Hematopoietic multipotent progenitor cell treated with erythropoietin and hydrocortisone succinate and interleukin-3 and kit ligand, for 4 days (in vitro differentiated cells): ENCODE measurements around the gene IL17RE.
"Not testable (repeated sequence)": the region's sequence is repeated elsewhere in the genome, so short reads cannot be mapped to it uniquely, and the experiment has no call there.

Experiments
- DNase-seq: peaks from one replicate; pipeline ENCODE4 v3.0.0-alpha.2; 2015

Gene IL17RE

DNA sequence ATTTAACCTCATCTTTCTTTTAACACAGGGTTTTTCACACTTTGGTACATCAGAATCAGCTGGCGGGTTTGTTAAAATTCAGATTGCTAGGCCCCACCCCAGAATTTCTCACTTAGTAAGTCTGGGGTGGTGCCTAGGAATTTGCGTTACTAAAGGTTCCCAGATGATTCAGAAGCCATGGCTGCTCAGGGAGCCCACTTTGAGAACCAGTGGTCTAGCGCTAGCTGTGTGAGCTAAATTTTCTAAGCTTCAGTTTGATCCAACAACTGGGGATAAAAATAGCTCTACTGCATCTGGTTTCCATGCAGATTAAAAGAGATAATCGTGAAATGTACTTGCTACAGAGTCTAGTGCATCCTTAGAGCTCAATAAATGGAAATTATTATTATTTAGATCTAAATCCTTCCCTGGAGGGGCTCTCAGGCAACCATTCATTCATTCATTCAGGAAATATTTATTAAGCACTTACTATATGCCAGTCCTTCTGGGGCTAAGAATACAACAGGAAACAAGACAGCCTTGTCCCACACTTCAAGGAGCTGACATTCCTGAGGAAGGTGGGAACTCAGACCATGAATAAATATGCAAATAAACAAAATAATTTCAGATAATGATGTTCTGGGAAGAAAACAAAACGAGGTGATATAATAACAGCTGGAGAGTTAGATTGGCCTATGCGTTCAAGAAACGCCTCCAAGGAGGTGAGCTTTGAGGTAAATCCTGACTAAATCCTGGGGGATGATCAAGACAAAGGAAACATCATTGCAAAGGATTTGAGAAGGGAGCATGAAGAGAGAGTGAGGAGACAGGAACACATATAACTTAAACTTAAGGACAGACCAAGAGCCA is 18.7 kb upstream of the IL17RE start:
- peak; percentile 14 for DNase-seq

GRCh38 chr3:9884555-9885165 is 18.0 kb upstream of the IL17RE start:
- peak; percentile 58 for DNase-seq

DNA sequence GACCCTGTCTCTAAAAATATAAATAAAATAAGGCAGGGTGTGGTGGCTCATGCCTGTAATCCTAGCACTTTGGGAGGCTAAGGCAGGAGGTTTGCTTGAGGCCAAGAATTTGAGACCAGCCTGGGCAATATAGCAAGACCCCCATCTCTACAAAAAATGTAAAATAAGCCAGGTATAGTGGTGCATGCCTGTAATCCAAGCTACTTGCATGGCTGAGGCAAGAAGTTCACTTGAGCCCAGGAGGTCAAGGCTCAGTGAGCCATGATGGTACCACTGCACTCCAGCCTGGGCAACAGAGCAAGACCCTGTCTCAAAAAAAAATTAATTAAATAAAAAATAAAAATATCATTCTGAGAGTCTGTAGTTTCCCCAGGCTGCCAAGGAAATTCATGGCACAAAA is 16.3 kb upstream of the IL17RE start:
- no peak for DNase-seq

DNA sequence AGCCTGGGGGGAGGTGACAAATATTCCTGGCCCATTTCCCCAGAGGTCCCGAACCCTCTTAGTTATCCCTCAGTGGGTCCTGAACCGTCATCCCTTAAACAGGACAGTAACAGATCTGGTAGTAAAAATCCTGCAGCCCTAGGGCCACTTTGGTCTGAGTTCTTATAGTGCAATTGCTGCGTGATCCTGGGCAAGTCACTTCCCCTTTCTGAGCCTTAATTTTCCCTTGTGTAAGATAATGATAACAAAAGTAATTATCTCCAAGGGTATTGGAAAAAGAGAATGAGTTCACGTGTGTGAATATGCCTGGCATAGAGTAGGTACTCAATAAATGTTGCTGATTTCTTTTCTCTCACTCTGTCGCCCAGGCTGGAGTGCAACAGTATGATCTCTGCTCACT is 15.2 kb upstream of the IL17RE start:
- DNase-seq, result peak; percentile 64

GRCh38 chr3:9888540-9888939 is 14.1 kb upstream of the IL17RE start:
- no peak for DNase-seq

GRCh38 chr3:9889405-9889804 is 13.2 kb upstream of the IL17RE start:
- no peak for DNase-seq

DNA sequence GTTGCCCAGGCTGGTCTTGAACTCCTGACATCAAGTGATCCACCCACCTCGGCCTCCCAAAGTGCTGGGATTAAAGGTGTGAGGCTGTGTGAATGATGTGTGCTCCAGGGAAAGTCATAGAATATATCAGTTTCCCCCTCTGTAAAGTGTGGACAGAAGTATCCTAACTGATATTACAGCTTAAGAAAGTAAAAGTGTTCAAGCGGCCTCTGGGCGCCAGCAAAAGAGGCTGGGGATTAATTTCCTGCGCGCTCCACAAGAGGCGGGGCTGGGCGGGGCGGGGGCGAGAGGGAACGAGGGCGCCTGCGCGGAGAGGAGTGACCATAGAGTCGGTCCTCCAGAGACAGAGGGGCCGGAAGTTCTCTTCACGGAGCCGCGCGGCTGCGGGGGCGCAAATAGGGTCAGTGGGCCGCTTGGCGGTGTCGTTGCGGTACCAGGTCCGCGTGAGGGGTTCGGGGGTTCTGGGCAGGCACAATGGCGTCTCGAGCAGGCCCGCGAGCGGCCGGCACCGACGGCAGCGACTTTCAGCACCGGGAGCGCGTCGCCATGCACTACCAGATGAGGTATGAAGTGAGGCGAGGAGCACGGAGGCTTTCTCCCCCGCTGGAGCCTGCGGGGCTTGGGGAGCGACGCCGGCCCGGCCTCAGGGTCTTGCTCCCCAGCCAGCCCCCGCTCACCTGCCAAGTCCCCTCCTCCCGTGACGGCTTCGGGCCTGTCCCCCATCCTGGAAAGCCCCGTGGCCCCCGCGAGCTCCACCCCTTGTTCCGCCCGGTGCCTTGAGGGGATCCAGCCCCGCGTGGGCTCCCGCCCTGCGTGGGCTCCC is 12.2 kb upstream of the IL17RE start, which contains the start of gene JAGN1:
TSS of gene JAGN1 (plus strand) at position 362 of the 823 bp plus-strand sequence. CDS start at position 475, 113 bp downstream.
- DNase-seq, result peak; percentile 96

DNA sequence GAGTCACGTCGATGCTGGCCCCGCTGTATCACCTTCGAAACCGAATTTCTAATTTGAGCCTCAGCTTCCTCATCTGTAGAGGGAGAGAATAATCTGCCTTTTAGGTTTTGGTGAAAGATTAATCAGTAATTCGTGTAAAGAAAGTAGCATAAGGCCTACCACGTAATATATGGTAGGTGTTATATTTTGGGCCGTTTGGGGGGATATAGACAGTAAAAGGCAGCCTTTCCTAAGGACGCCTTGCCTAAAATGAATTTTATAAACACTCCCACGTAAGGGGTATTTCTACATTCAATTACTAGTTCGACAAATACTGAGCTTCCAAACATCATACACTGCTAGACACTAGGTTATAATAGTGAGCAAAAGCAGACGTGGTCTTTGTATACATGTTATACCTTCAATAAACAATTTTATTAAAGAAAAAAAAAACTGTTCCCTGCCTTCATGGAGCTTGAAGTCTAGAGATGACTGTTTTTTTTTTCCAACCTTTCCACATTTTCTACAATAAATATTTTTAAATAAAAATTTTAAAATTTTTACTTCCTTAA is 11.5 kb upstream of the IL17RE start:
- DNase-seq, result no peak

DNA sequence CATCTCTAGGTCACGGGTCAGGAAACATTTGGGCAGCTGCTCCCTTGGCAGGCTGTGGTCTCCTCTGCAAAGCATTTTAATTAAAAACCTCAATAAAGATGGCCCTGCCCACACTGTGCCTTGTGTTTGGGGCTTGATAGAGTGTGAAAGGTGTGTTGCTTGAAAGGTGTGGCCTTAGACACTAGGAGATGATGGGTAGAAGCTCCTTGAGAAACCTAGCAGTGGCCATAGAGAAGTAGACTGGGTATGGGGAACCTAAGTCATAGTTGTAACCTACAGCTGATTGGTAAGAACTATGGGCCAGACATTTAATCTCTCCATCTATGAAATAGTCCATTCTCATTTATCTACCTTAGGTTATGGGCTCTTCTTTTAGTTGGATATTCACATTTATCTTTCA is 8.9 kb upstream of the IL17RE start:
- DNase-seq, result no peak

DNA sequence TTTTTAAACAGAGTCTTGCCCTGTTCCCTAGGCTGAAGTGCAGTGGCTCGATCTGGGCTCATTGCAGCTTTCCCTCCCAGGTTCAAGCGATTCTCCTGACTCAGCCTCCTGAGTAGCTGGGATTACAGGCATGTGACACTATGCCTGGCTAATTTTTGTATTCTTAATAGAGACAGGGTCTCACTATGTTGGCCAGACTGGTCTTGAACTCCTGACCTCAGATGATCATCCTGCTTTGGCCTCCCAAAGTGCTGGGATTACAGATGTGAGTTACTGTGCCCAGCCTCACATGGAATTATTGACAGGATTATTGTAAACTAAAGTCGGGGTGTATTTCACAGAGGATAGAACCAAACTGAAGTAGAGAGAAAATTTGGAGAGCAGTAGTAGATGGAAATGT is 6.9 kb upstream of the IL17RE start:
- DNase-seq, result not testable (repeated sequence)

DNA sequence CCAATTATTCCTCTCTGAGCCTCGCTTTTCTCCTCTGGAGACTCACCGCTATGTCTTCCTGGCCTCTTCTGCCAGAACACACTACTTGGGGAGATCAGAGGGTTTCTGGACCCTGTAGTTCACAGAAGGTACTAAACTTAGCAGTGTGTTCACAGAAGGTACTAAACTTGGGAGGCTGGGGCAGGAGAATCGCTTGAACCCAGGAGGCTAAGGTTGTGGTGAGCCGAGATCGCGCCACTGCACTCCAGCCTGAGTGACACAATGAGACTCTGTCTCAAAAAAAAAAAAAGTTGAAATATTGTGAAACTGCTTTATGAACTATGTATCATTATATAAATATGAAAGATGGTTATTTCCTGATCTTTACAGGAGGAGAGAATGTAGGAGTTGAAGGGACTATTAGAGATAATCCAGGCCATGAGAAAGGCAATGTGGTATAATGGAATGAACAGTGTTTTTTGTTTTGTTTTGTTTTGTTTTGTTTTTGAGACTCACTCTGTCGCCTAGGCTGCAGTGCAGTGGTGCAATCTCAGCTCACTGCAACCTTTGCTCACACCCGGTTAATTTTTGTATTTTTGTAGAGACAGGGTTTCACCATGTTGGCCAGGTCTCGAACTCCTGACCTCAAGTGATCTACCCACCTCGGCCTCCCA is 5.8 kb upstream of the IL17RE start:
- DNase-seq, result not testable (repeated sequence)

- peak; percentile 67 for DNase-seq
These were observed 5.0 kb upstream of the IL17RE start for GRCh38 chr3:9897408-9898372.

DNA sequence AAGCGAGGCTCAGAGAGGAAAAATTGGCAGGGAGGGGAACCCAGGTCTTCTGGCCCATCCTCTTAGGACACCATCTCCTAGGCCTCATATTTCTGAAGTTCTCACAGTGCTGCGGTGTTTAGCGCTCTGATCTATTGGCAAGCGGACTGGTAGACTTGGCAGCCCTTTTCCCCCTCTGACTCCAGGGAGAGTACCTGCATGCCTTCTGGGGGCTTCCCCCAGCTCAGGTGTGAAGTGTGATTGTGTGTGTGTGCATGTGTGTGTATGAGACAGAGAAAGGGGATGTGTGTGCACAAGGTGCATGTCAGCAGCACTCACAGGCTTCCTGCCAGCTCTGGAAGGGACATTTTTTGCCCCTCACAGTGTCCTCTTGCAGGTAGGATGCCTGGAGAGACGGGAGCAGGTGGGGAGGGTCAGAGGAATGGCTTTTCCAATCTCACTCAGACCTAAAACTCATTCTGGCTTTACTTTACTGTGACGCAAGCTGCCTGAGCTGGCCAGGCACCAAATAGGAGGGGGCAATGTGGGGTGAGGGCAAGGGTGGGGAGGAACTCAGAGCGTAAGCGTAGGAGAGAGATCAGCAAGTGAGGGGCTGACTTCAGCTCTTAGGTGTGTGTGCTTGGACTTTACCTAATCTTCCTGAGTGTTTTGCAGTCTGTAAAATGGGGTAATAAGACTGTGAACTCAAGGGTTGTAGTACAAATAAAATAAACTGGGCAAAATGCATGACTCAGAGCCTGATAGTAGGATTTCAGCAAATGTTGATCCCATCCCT is 4.0 kb upstream of the IL17RE start:
- DNase-seq, result no peak

- DNase-seq, result no peak
These were observed 3.3 kb upstream of the IL17RE start for GRCh38 chr3:9899289-9899791.

DNA sequence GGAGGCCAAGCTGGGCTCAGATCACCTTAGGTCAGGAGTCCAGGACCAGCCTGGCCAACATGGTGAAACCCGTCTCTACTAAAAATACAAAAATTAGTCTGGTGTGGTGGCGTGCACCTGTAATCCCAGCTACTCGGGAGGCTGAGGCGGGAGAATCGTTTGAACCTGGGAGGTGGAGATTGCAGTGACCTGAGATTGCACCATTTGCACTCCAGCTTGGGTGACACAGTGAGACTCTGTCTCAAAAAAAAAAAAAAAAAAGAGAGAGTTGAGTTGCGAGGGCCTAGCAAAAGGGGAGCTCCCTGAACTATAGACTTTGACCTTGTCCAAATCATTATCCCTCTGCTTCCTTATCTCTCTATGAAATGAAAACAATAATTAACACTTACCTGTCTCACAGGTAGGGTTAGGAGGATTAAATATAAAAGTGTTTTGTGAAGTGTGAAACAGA is 1.7 kb upstream of the IL17RE start:
- DNase-seq, result not testable (repeated sequence)

GRCh38 chr3:9901967-9902366 is 681 bp upstream of the IL17RE start:
- DNase-seq, result peak; percentile 68

DNA sequence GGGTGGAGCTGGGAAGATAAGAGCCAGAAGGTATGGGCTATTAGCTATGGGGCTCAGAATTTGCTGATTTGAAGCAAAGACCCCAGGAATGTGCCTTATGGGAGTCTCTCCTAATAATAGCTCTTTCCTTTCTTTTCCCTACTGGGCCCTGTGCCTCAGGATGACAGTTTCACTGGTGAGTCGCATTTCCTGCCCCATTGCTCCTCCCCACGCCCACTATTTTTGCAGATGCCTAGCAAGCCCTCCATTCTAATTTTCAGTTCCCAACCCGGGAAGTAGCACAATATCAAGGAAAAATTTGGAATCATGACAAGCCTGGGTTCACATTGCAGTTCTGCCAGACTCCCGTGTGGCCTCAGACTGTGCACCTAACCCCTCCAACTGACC is 583 bp downstream of the IL17RE start:
- DNase-seq, result no peak

DNA sequence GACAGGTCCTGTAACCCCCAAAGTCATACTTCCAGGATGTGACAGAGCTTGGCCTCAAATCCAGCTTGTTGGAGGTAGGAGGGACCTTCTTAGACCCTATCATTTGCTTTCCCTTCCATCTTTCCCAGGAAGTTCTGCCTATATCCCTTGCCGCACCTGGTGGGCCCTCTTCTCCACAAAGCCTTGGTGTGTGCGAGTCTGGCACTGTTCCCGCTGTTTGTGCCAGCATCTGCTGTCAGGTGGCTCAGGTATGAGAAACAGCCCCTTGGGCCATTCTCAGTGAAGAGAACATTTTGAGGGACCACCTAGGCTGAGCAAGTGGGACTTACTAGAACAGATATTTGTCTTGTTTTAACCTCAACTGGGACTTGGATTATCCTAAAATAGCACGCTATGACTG is 1.3 kb downstream of the IL17RE start:
- no peak for DNase-seq

GRCh38 chr3:9906480-9906879 is 3.8 kb downstream of the IL17RE start:
- no peak for DNase-seq

DNA sequence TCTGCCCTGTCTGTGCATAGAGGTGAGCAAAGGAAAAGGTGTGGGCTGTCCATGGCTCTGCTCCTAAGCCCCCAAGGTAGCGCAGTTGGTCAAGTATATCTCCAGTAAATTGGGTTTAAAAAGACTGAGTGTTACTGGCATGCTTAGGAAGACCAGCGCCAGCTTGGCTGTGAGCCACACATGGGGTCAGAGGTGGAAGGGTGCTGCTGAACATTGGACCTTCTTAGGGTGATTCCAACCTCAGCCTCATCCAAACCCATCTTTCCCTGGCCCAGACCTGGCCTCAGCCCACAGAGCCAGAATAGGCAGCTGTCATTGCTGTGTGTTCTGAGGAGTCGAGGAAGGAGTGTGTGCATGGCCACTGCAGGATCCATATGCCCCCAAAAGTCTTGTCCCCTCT is 5.6 kb downstream of the IL17RE start:
- DNase-seq, result no peak
